Osteoblast (primary cell): ENCODE results near the gene FHIT. TPM values are rescaled to one million over a fixed set of nuclear protein-coding genes. Genes with fewer than 3 reads are reported as not detected.

Experiments
- DNase-seq: peaks from one replicate; pipeline ENCODE4 v3.0.0; 2011; ENCODE audit warnings: low spot score, mixed read lengths; ENCODE audit not compliant: insufficient read length; ENCODE audit errors: missing footprints
- H2AFZ ChIP-seq: 2 replicates; pipeline ENCODE4 v1.6.0; 2011; ENCODE audit warnings: mild to moderate bottlenecking, low read length
- H3K27ac ChIP-seq: 2 replicates; pipeline ENCODE4 v1.5.1; 2011; ENCODE audit warnings: mild to moderate bottlenecking, low read depth, low read length, moderate library complexity
- H3K27me3 ChIP-seq: 2 replicates; pipeline ENCODE4 v1.6.0; 2012; ENCODE audit warnings: mild to moderate bottlenecking, control low read depth, inconsistent platforms, low read length, moderate library complexity; ENCODE audit not compliant: insufficient read depth
- H3K36me3 ChIP-seq: 2 replicates; pipeline ENCODE4 v1.5.1; 2011; ENCODE audit warnings: mild to moderate bottlenecking, low read length, control low read depth, moderate library complexity; ENCODE audit not compliant: insufficient read depth
- H3K4me1 ChIP-seq: 2 replicates; pipeline ENCODE4 v1.5.1; 2011; ENCODE audit warnings: mild to moderate bottlenecking, low read length, control low read depth, moderate library complexity; ENCODE audit not compliant: insufficient read depth
- H3K4me2 ChIP-seq: 2 replicates; pipeline ENCODE4 v1.6.0; 2011; ENCODE audit warnings: mild to moderate bottlenecking, low read length; ENCODE audit not compliant: insufficient read depth
- H3K4me3 ChIP-seq: fragments of 200-600 bp; sonication (generic); 3 replicates; pipeline ENCODE4 v1.5.1; 2012; ENCODE audit warnings: mild to moderate bottlenecking, low read length, inconsistent platforms; ENCODE audit not compliant: insufficient read depth
- H3K79me2 ChIP-seq: 2 replicates; pipeline ENCODE4 v1.6.0; 2012; ENCODE audit warnings: mild to moderate bottlenecking, low read length, control low read depth, inconsistent platforms; ENCODE audit not compliant: insufficient read depth
- H3K9me3 ChIP-seq: 2 replicates; pipeline ENCODE4 v1.5.1; 2011; ENCODE audit warnings: low read depth, low read length, control low read depth
- H4K20me1 ChIP-seq: 2 replicates; pipeline ENCODE4 v1.6.0; 2012; ENCODE audit warnings: mild to moderate bottlenecking, low read length, control low read depth; ENCODE audit not compliant: insufficient read depth
- total RNA-seq: library from RNA; depleted of rRNA; stranded (reverse); fragments of >200 nt; gene quantifications from 2 replicates; pipeline ENCODE4 v1.2.3, GENCODE V29; 2012
- TF ChIP-seq, protein P1 (sequence below): IDR thresholded peaks from 2 replicates; pipeline ENCODE4 v1.5.1; 2011; ENCODE audit warnings: mild to moderate bottlenecking, low read depth, low read length, moderate library complexity; ENCODE audit errors: extremely low read depth

Gene FHIT
- total RNA-seq, 1 donor: 3.3 TPM

GRCh38 chr3:60153221-60153999, 1097.8 kb downstream of the FHIT start:
- TF ChIP-seq, protein P1, sequence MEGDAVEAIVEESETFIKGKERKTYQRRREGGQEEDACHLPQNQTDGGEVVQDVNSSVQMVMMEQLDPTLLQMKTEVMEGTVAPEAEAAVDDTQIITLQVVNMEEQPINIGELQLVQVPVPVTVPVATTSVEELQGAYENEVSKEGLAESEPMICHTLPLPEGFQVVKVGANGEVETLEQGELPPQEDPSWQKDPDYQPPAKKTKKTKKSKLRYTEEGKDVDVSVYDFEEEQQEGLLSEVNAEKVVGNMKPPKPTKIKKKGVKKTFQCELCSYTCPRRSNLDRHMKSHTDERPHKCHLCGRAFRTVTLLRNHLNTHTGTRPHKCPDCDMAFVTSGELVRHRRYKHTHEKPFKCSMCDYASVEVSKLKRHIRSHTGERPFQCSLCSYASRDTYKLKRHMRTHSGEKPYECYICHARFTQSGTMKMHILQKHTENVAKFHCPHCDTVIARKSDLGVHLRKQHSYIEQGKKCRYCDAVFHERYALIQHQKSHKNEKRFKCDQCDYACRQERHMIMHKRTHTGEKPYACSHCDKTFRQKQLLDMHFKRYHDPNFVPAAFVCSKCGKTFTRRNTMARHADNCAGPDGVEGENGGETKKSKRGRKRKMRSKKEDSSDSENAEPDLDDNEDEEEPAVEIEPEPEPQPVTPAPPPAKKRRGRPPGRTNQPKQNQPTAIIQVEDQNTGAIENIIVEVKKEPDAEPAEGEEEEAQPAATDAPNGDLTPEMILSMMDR: no peak
- no peak overlapping the region for H3K4me2 ChIP-seq

DNA sequence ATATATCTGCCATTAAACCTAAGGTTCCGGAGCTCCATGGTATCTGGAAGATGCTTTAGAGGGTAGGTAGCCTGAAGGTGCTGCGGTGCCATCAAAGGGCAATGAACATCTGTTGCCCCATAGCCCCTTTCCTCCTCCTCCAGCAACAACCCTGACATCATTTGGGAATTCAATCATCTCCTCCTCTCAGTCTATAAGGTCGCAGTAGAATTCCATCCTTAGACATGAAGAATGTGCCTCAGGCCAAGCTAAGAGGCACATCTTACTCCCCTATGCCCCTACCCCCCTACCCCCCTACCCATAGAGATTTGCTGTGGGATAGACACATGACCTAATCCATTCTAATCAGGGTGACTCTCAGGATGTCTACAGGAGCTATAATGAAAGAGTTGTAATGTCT, 1101.8 kb downstream of the FHIT start:
- DNase-seq: peak; percentile 5
- Histone ChIP-seq H3K27ac (no peak overlapping the region), H3K79me2 (no peaks in the 10 kb centered on the region), H3K9me3 (no peaks in the 10 kb centered on the region), H3K4me2 (no peak overlapping the region), H3K4me3 (no peak overlapping the region), H3K4me1 (no peaks in the 10 kb centered on the region), H4K20me1 (no peaks in the 10 kb centered on the region), H3K27me3 (no peaks in the 10 kb centered on the region), H2AFZ (no peak overlapping the region), H3K36me3 (no peaks in the 10 kb centered on the region)
- TF ChIP-seq, protein P1: no peak

More at GRCh38 chr3:60153221-60153999, 1097.8 kb downstream of the FHIT start:
- no peak overlapping the region for H2AFZ ChIP-seq
- H3K27ac ChIP-seq: no peak overlapping the region
- H4K20me1 ChIP-seq: no peaks in the 10 kb centered on the region
- no peaks in the 10 kb centered on the region for H3K36me3 ChIP-seq
- H3K27me3 ChIP-seq: no peaks in the 10 kb centered on the region
- no peaks in the 10 kb centered on the region for H3K79me2 ChIP-seq
- H3K9me3 ChIP-seq: no peaks in the 10 kb centered on the region
- H3K4me3 ChIP-seq: no peak overlapping the region
- H3K4me1 ChIP-seq: no peaks in the 10 kb centered on the region
- DNase-seq: no peak

DNA sequence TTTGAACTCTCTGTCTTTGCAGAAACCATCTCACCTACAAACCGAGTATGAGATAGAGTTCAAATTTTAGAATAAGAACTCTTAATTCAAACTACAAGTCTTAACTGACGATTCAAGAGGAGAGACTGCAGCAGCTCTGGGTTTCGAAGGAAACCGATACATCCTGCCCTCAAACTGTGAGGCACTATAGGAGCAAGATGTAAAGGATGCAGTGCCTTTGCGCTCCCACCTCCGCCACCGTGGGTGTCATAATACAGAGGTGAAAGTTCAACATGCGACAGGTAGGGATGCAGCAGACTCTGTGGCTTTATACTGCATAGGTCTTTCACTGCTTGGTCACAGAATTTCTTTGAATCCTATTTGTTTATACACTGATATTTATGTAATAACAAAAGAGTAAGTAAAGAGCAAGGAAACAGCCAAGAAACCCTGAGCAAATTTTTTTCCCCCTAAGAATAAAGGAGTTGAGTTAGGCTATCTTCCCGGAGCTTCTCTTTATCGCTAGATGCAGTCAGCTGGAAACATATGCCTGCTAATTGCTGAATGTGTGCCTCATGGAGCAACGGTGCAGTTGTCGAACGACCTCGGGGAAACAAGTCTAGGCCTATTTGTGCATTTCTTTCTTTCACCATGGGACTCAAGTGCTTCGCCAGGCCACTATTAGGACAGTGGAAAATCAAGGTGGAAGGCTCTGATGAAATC, 1103.9 kb downstream of the FHIT start:
- no peak overlapping the region for H3K4me2 ChIP-seq
- DNase-seq: no peak
- H3K79me2 ChIP-seq: no peaks in the 10 kb centered on the region
- no peak overlapping the region for H3K4me3 ChIP-seq
- TF ChIP-seq, protein P1: no peak
- no peaks in the 10 kb centered on the region for H3K27me3 ChIP-seq
- no peaks in the 10 kb centered on the region for H4K20me1 ChIP-seq
- H3K4me1 ChIP-seq: no peaks in the 10 kb centered on the region
- no peaks in the 10 kb centered on the region for H3K36me3 ChIP-seq
- H2AFZ ChIP-seq: no peak overlapping the region
- no peak overlapping the region for H3K27ac ChIP-seq
- H3K9me3 ChIP-seq: no peaks in the 10 kb centered on the region

DNA sequence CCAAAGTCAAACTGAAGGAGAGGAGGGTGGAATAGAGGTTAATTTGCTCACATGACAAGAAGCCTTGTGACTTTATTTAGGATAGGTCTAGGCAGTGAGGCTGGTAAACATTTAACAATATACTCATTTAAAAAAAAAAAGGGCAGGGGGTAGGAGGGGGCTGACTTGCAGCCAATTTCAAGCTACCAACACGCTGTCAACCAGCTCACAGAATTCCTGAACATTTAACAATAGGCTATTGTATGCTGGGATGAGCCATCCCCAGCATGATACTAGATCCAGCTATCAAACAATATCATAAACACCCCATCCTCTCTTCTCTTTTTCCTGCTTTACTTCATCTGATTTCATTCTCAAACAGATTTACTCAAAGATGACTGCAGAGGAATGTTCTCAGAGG, 1105.1 kb downstream of the FHIT start:
- no peaks in the 10 kb centered on the region for H3K27me3 ChIP-seq
- H3K9me3 ChIP-seq: no peaks in the 10 kb centered on the region
- no peak overlapping the region for H3K27ac ChIP-seq
- no peaks in the 10 kb centered on the region for H3K4me1 ChIP-seq
- no peaks in the 10 kb centered on the region for H3K36me3 ChIP-seq
- DNase-seq: no peak
- no peaks in the 10 kb centered on the region for H3K79me2 ChIP-seq
- no peaks in the 10 kb centered on the region for H4K20me1 ChIP-seq
- H3K4me3 ChIP-seq: no peak overlapping the region
- H2AFZ ChIP-seq: no peak overlapping the region
- H3K4me2 ChIP-seq: no peak overlapping the region
- TF ChIP-seq, protein P1: no peak
